Measurements from ENCODE around the gene SETD7.

The SETD7 gene

GRCh38 chr4:139535871-139536234 is 20.2 kb downstream of the SETD7 start:
- DNase-seq (ENCODE audit: low read depth) = no peak
- TF ChIP-seq CTCF (IDR thresholded peaks at IDR 0.05; ENCODE audit: low read depth, low read length, missing control alignments) = no peak
- no peak overlapping the region for H3K4me3 ChIP-seq (ENCODE audit: low read depth, low read length)

GRCh38 chr4:139535228-139535870 is 20.7 kb downstream of the SETD7 start:
- no peak overlapping the region for H3K4me3 ChIP-seq (ENCODE audit: low read depth, low read length)
- no peak for DNase-seq (ENCODE audit: low read depth)
- no peak for TF ChIP-seq CTCF (IDR thresholded peaks at IDR 0.05; ENCODE audit: low read depth, low read length, missing control alignments)

- TF ChIP-seq CTCF (IDR thresholded peaks at IDR 0.05; ENCODE audit: low read depth, low read length, missing control alignments) = no peak
- DNase-seq (ENCODE audit: low read depth) = no peak
- no peak overlapping the region for H3K4me3 ChIP-seq (ENCODE audit: low read depth, low read length)
These were observed 21.6 kb downstream of the SETD7 start for GRCh38 chr4:139534287-139534950.

GRCh38 chr4:139533511-139533910 is 22.5 kb downstream of the SETD7 start:
- H3K4me3 ChIP-seq (ENCODE audit: low read depth, low read length) = no peak overlapping the region
- DNase-seq (ENCODE audit: low read depth) = no peak
- TF ChIP-seq CTCF (IDR thresholded peaks at IDR 0.05; ENCODE audit: low read depth, low read length, missing control alignments) = no peak

- H3K4me3 ChIP-seq (ENCODE audit: low read depth, low read length) = no peak overlapping the region
- no peak for DNase-seq (ENCODE audit: low read depth)
- TF ChIP-seq CTCF (IDR thresholded peaks at IDR 0.05; ENCODE audit: low read depth, low read length, missing control alignments) = no peak
These were observed 23.1 kb downstream of the SETD7 start for GRCh38 chr4:139532947-139533346.

- H3K4me3 ChIP-seq (ENCODE audit: low read depth, low read length) = no peak overlapping the region
- peak; percentile 66 for TF ChIP-seq CTCF (IDR thresholded peaks at IDR 0.05; ENCODE audit: low read depth, low read length, missing control alignments)
- no peak for DNase-seq (ENCODE audit: low read depth)
These were observed 25.1 kb downstream of the SETD7 start for GRCh38 chr4:139530833-139531427.

All from GM12864 (cell line).